HG03135 (cell line): ENCODE data around the gene ATG10.

ENCODE experiments used
- ATAC-seq: cut with Tn5 transposase; IDR thresholded peaks from one replicate; pipeline ENCODE4 v1.9.1; 2021; ENCODE audit warnings: mild to moderate bottlenecking, moderate library complexity; ENCODE audit not compliant: unreplicated experiment

Gene ATG10

DNA sequence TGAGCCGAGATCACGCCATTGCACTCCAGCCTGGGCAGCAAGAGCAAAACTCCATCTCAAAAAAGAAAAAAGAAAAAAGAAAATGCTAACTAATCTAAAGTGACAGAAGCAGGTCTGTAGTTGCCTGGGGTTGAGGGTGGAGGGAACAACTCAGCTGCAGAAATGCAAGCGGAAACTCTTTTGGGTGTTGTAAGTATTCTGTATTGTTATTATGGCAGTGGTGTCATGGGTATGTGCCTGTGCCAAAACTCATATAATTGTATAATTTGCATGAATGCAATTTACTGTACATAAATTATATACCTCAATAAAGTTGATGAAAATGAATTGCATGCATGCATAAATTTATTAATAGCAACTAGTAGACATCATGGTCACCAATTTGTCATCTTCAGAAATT lies 329.4 kb downstream of the ATG10 start:
- ATAC-seq = no peak
